HepG2 (cell line): ENCODE measurements around the gene TENM3. TPM values are rescaled to one million over a fixed set of nuclear protein-coding genes. Genes with fewer than 3 reads are reported as not detected.

Experiments used
- ATAC-seq: fragments of 200-7000 bp; cut with Tn5 transposase; 3 replicates; pipeline ENCODE4 v1.9.1; 2020; ENCODE audit warnings: mild to moderate bottlenecking, moderate library complexity
- BruUV-seq: library from RNA; stranded (reverse); fragments of 400-500 nt; replicated peaks from 2 replicates; lab custom pipeline; 2021; lab: Mats Ljungman, UMichigan
- CTCF ChIA-PET: fragments of 300-600 bp; formaldehyde crosslinking; extraction: SDS; loops from one replicate; lab custom pipeline; 2021; ENCODE audit warnings: low total read pairs, inconsistent platforms, low intra/inter-chr PET ratio; lab: Yijun Ruan, JAX
- POLR2A ChIA-PET: fragments of 350-600 bp; sonication (Branson Sonifier 250); formaldehyde crosslinking; loops from one replicate; lab custom pipeline; 2020; ENCODE audit warnings: antibody characterized with exemption, inconsistent platforms; lab: Yijun Ruan, JAX
- DNase-seq: peaks from one replicate; pipeline ENCODE4 v3.0.0-alpha.2; 2015; ENCODE audit warnings: low spot score
- FAIRE-seq: peaks from 3 replicates; lab custom pipeline; 2011; peaks lifted over from hg19 to GRCh38; lab: Jason Lieb, UNC
- H2AFZ ChIP-seq: one replicate; pipeline ENCODE4 v1.6.1; 2011; ENCODE audit warnings: low read length, inconsistent platforms
- H3K27ac ChIP-seq: fragments of 300-600 bp; 3 replicates; pipeline ENCODE4 v1.8.0; 2011; ENCODE audit warnings: mixed run types, mild to moderate bottlenecking, mixed read lengths, low read length, inconsistent platforms; ENCODE audit not compliant: insufficient read depth; ENCODE audit errors: extremely low read length
- H3K27me3 ChIP-seq, 2 experiments: fragments of 200-600 bp in 1 of 2; 2 replicates in 1 of 2; 3 replicates in 1 of 2; pipeline versions ENCODE4 v1.6.0 to v1.8.0; 2011; ENCODE audit warnings: low read length in 2 of 2, mild to moderate bottlenecking in 2 of 2, moderate library complexity in 2 of 2, inconsistent platforms in 1 of 2; ENCODE audit not compliant: insufficient read depth in 2 of 2, control insufficient read depth in 1 of 2
- H3K36me3 ChIP-seq, 2 experiments: fragments of 200-600 bp in 1 of 2; replicated peaks in 1 of 2; 2 replicates in 1 of 2; 3 replicates in 1 of 2; pipeline versions ENCODE4 v1.5.1 to v1.8.0; 2011; ENCODE audit warnings: low read length in 2 of 2, inconsistent platforms in 1 of 2; ENCODE audit not compliant: insufficient read depth in 2 of 2, control insufficient read depth in 1 of 2
- H3K4me1 ChIP-seq: 2 replicates; pipeline ENCODE4 v1.5.1; 2012; ENCODE audit warnings: low read length, inconsistent platforms; ENCODE audit not compliant: insufficient read depth
- H3K4me2 ChIP-seq: 2 replicates; pipeline ENCODE4 v1.6.0; 2011; ENCODE audit warnings: low read depth, low read length, inconsistent platforms
- H3K4me3 ChIP-seq, 3 experiments: fragments of 200-600 bp in 1 of 3; sonication (generic), shearing (Covaris generic) in 1 of 3; replicated peaks in 1 of 3; 2 replicates each; pipeline ENCODE4 v1.5.1; 2011 to 2016; ENCODE audit warnings: low read length in 3 of 3, inconsistent platforms in 2 of 3, low read depth in 2 of 3, mild to moderate bottlenecking in 2 of 3, control low read depth in 1 of 3, mixed read lengths in 1 of 3; ENCODE audit not compliant: insufficient read depth in 1 of 3
- H3K79me2 ChIP-seq: one replicate; pipeline ENCODE4 v1.6.1; 2011; ENCODE audit warnings: low read length, inconsistent platforms; ENCODE audit not compliant: insufficient read depth
- H3K9ac ChIP-seq: 2 replicates; pipeline ENCODE4 v1.6.0; 2011; ENCODE audit warnings: mild to moderate bottlenecking, low read depth, low read length, inconsistent platforms; ENCODE audit not compliant: insufficient read depth
- H3K9me3 ChIP-seq: 2 replicates; pipeline ENCODE4 v1.5.1; 2012; ENCODE audit warnings: mild to moderate bottlenecking, low read length
- H4K20me1 ChIP-seq: 2 replicates; pipeline ENCODE4 v1.6.0; 2011; ENCODE audit warnings: inconsistent platforms, mild to moderate bottlenecking, low read length, moderate library complexity; ENCODE audit not compliant: insufficient read depth
- CENPBD1 ChIP-seq: sonication (generic); formaldehyde crosslinking; IDR thresholded peaks from 2 replicates; pipeline ENCODE4 v1.8.0; 2022; ENCODE audit warnings: missing genetic modification reagents, low read depth, mild to moderate bottlenecking, borderline replicate concordance
- EHMT2 ChIP-seq: fragments of 200-600 bp; sonication (generic); IDR thresholded peaks from 2 replicates; pipeline ENCODE4 v1.7.0; 2017; ENCODE audit warnings: antibody characterized with exemption, low read depth, low read length, borderline replicate concordance
- ETV5 ChIP-seq: IDR thresholded peaks from 2 replicates; pipeline ENCODE4 v1.6.1; 2018; ENCODE audit warnings: missing biosample characterization, missing genetic modification reagents, inconsistent platforms, borderline replicate concordance
- GFI1 ChIP-seq: sonication (generic); formaldehyde crosslinking; IDR thresholded peaks from 2 replicates; pipeline ENCODE4 v1.5.0; 2020; ENCODE audit warnings: missing genetic modification reagents, mild to moderate bottlenecking, borderline replicate concordance
- GZF1 ChIP-seq: sonication (generic); formaldehyde crosslinking; IDR thresholded peaks from 2 replicates; pipeline ENCODE4 v1.5.1; 2020; ENCODE audit warnings: mild to moderate bottlenecking, missing genetic modification reagents
- HCFC1 ChIP-seq: fragments of 150-350 bp; IDR thresholded peaks from 2 replicates; pipeline ENCODE4 v1.6.1; 2014; ENCODE audit warnings: low read depth, low read length
- HOXA5 ChIP-seq: sonication (generic); formaldehyde crosslinking; IDR thresholded peaks from 2 replicates; pipeline ENCODE4 v1.4.0; 2020; ENCODE audit warnings: missing genetic modification reagents
- JUND ChIP-seq: sonication (generic); formaldehyde crosslinking; IDR thresholded peaks from 2 replicates; pipeline ENCODE4 v1.8.0; 2022; ENCODE audit warnings: mild to moderate bottlenecking, missing genetic modification reagents
- MATR3 ChIP-seq: sonication (generic); formaldehyde crosslinking; IDR thresholded peaks from 2 replicates; pipeline ENCODE4 v1.4.0; 2020; ENCODE audit warnings: missing genetic modification reagents
- PHB2 ChIP-seq: fragments of 450-650 bp; IDR thresholded peaks from 2 replicates; pipeline ENCODE4 v1.6.1; 2018; ENCODE audit not compliant: partially characterized antibody
- RERE ChIP-seq: IDR thresholded peaks from 2 replicates; pipeline ENCODE4 v1.6.1; 2016; ENCODE audit warnings: low read depth, missing genetic modification reagents, missing compliant biosample characterization
- TBP ChIP-seq: sonication (generic); formaldehyde crosslinking; IDR thresholded peaks from 2 replicates; pipeline ENCODE4 v1.5.0; 2020; ENCODE audit warnings: missing genetic modification reagents
- TBX3 ChIP-seq: fragments of 450-650 bp; IDR thresholded peaks from 2 replicates; pipeline ENCODE4 v1.6.1; 2017; ENCODE audit warnings: antibody characterized with exemption, mild to moderate bottlenecking, inconsistent platforms, borderline replicate concordance
- ZC3H13 ChIP-seq: sonication (generic); formaldehyde crosslinking; IDR thresholded peaks from 2 replicates; pipeline ENCODE4 v1.8.1; 2023; ENCODE audit warnings: mild to moderate bottlenecking, missing genetic modification reagents, moderate library complexity
- ZGPAT ChIP-seq: IDR thresholded peaks from 2 replicates; pipeline ENCODE4 v1.6.1; 2016; ENCODE audit warnings: mild to moderate bottlenecking
- ZNF317 ChIP-seq: sonication (generic); formaldehyde crosslinking; IDR thresholded peaks from 2 replicates; pipeline ENCODE4 v1.5.0; 2020; ENCODE audit warnings: mild to moderate bottlenecking, missing genetic modification reagents
- WGBS: methylation state at CpG from one replicate; pipeline ENCODE4 v1.1.6; 2017; ENCODE audit warnings: low lambda C conversion rate; 5-methylcytosine and 5-hydroxymethylcytosine counted together
- in situ Hi-C: cut with HindIII; loops from 2 replicates; pipeline ENCODE4 v1.10.0; 2017; ENCODE audit warnings: low pct_unique_long_range_greater_than_20kb; ENCODE audit not compliant: extremely low pct_ligation_motif_present
- intact Hi-C: fragments of 100-400 bp; cut with micrococcal nuclease; formaldehyde crosslinking; loops from one replicate; pipeline ENCODE4 v1.10.0; 2022; ENCODE audit not compliant: unreplicated experiment
- polyA plus RNA-seq, 8 experiments: library from polyadenylated mRNA; depleted of rRNA in 3 of 8; stranded (reverse) in 7 of 8; unstranded in 1 of 8; fragments of >200 nt; fragmentation: Illumina TruSeq in 4 of 8; extraction: Trizol in 4 of 8; gene quantifications; 2 replicates each; pipeline versions ENCODE4 v1.2.1 to v1.2.3, GENCODE V29; 2011 to 2016; ENCODE audit warnings: low read depth in 4 of 8, missing spikeins in 1 of 8, mixed read lengths in 1 of 8; ENCODE audit not compliant: insufficient read depth in 1 of 8
- total RNA-seq, 5 experiments: library from RNA; depleted of rRNA; stranded (reverse); fragments of >200 nt; fragmentation: Illumina TruSeq; extraction: Trizol; gene quantifications; 2 replicates each; pipeline ENCODE4 v1.2.3, GENCODE V29; 2016; ENCODE audit warnings: low read depth in 1 of 5
- TF ChIP-seq, protein P1 (sequence below): IDR thresholded peaks from 2 replicates; pipeline ENCODE4 v1.6.1; 2016; ENCODE audit warnings: missing compliant biosample characterization, missing genetic modification reagents, borderline replicate concordance

The TENM3 gene
- total and polyA plus RNA-seq, 2 of the 13 experiments (the other 11 are each of a cell fraction or from before 2014, with no cell fraction given) = 0.04 TPM; not detected in 1

GRCh38 chr4:182600856-182601255, 357.7 kb downstream of the TENM3 start:
- no peaks in the 10 kb centered on the region for H3K27me3 ChIP-seq
- CTCF ChIA-PET = no interaction called here
- intact Hi-C loops (no loop called here), in situ Hi-C loops (no loop called here)
- no TSS peak for BruUV-seq
- FAIRE-seq (no peak), ATAC-seq (no peak), DNase-seq (no peak)
- H3K4me1 ChIP-seq = no peaks in the 10 kb centered on the region
- POLR2A ChIA-PET = no interaction called here
- WGBS = 17% methylated on average over 8 of the region's 8 CpGs
- H3K27ac ChIP-seq = no peak overlapping the region
- H2AFZ ChIP-seq = no peak overlapping the region
- H3K9me3 ChIP-seq = no peaks in the 10 kb centered on the region
- H3K4me3 ChIP-seq = no peak overlapping the region
- no peaks in the 10 kb centered on the region for H4K20me1 ChIP-seq
- H3K36me3 ChIP-seq = no peaks in the 10 kb centered on the region
- no peaks in the 10 kb centered on the region for H3K79me2 ChIP-seq
- no peak overlapping the region for H3K9ac ChIP-seq
- no peak for TF ChIP-seq CENPBD1 (CRISPR knock-in tag)
- TF ChIP-seq GZF1 (CRISPR knock-in tag) = no peak
- no peak for TF ChIP-seq HCFC1
- TF ChIP-seq GFI1 (CRISPR knock-in tag) = no peak
- no peak for TF ChIP-seq PHB2
- no peak for TF ChIP-seq EHMT2
- no peak for TF ChIP-seq RERE (CRISPR knock-in tag)
- no peak for TF ChIP-seq HOXA5 (CRISPR knock-in tag)
- no peak for TF ChIP-seq TBX3
- TF ChIP-seq TBP (CRISPR knock-in tag) = no peak
- no peak for TF ChIP-seq ZC3H13 (CRISPR knock-in tag)
- no peak for TF ChIP-seq MATR3 (CRISPR knock-in tag)
- TF ChIP-seq, protein P1, sequence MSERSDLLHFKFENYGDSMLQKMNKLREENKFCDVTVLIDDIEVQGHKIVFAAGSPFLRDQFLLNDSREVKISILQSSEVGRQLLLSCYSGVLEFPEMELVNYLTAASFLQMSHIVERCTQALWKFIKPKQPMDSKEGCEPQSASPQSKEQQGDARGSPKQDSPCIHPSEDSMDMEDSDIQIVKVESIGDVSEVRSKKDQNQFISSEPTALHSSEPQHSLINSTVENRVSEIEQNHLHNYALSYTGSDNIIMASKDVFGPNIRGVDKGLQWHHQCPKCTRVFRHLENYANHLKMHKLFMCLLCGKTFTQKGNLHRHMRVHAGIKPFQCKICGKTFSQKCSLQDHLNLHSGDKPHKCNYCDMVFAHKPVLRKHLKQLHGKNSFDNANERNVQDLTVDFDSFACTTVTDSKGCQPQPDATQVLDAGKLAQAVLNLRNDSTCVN (CRISPR knock-in tag) = no peak
- TF ChIP-seq ZGPAT = no peak
- no peak for TF ChIP-seq JUND (CRISPR knock-in tag)
- TF ChIP-seq ZNF317 = no peak
- TF ChIP-seq ETV5 (CRISPR knock-in tag) = no peak
- TF ChIP-seq, all 625 proteins: peak for 0
- H3K4me2 ChIP-seq = no peak overlapping the region
